Activated CD8-positive, alpha-beta memory T cell treated with anti-CD3 and anti-CD28 coated beads for 36 hours (primary cell): Measurements from ENCODE around the gene SFRP5. TPM values are rescaled to one million over a fixed set of nuclear protein-coding genes. Genes with fewer than 3 reads are reported as not detected.

Source experiments
- CTCF ChIA-PET: fragments of 350-600 bp; sonication (Branson Sonifier 250); formaldehyde crosslinking; loops from one replicate; lab custom pipeline; 2021; ENCODE audit warnings: antibody characterized with exemption; lab: Charles Lee
- POLR2A ChIA-PET: fragments of 350-600 bp; sonication (Branson Sonifier 250); formaldehyde crosslinking; loops from one replicate; lab custom pipeline; 2021; ENCODE audit warnings: antibody characterized with exemption; lab: Charles Lee
- total RNA-seq, 2 experiments: library from RNA; stranded (reverse); gene quantifications; one replicate each; pipeline ENCODE4 v1.2.3, GENCODE V29; 2021

SFRP5 gene
- total RNA-seq, 2 experiments from 2014 or later, result 0.11 TPM; not detected in 1

DNA sequence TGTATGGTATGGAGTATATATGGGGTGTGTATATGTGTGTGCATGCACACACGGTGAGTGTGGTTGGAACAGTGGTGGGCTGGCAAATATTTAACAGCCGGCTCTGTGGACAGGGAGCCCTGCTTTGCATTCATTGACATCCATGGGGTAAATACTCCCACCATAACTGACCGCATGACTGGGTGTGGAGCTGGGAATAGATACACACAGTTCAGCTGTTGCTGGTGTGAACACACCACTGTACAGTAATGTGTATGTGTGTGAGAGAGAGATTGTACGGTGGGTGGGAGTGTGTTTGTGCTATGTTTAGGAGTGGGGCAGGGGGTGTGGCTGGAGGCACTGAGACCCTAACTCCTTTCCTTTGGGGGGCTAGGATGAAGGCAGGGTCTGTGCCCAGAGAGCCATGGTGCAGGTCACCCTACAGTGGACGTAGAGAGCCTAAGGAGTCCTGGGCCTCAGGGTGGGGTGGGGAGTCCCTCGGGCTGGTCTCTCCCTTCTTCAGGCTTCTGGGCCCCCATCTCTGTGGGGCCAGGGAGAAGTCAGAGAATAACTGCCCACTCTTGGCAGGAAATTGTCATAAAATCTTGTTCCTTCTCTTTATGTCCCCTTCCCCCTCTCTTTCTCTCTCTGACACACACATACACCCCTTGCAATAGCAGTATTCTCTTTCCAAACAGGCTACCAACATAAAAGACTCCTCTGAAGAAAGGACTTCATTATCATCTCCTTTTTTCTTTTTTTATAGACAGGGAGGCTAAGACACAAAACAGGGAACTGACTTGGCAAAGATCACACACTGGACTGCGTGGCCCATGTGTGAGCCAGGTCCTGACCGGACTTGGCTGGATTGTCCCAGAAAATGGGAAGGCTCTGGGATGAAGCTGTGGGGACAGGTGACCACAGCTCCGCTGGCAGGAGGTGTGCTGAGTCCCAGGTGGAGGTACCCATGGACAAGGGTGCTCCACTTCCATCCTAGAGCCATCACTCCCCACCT lies 3.2 kb downstream of the SFRP5 start:
- POLR2A ChIA-PET, result no interaction called here
- CTCF ChIA-PET, result no interaction called here

DNA sequence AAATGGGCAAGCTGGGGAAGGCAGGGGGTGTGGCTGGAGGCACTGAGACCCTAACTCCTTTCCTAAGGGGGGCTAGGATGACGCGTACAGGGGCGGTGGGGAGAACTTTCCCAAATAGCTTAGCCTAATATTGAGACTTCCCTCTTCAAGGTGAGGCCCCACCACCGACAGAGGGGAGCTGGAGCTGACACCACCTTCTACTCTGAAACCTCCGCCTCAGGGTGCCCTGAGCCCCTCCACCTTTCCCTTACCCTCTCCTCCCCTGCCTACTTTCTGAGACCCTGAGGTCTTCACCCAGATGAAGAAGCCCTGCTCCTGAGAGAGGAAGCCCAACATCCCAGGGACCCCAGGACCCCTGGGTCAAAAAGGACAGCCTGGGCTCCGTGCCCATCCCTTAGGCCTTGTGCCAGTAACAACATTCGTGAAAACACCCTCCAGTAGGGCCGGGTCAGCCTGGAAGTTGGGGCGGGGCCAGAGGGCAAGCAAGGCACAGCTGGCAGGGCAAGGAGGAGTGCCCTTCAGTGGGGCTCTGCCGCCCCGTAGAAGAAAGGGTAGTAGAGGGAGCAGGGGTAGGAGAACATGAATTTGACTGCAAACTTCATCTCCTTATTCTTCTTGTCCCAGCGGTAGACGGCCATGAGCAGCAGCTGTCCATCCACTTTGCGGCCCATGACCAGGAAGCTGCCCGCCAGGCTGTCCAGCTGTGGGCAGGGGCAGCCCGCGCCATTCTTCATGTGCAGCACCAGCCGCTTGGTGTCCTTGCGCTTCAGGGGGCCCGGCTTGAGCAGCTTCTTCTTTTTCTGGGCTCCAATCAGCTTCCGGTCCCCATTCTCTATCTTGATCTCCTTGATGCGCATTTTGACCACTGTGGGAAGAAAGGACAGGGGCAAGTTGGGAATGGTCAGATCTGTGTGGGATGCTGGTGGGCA lies 4.5 kb downstream of the SFRP5 start:
- ChIA-PET POLR2A (no interaction called here), CTCF (no interaction called here)

DNA sequence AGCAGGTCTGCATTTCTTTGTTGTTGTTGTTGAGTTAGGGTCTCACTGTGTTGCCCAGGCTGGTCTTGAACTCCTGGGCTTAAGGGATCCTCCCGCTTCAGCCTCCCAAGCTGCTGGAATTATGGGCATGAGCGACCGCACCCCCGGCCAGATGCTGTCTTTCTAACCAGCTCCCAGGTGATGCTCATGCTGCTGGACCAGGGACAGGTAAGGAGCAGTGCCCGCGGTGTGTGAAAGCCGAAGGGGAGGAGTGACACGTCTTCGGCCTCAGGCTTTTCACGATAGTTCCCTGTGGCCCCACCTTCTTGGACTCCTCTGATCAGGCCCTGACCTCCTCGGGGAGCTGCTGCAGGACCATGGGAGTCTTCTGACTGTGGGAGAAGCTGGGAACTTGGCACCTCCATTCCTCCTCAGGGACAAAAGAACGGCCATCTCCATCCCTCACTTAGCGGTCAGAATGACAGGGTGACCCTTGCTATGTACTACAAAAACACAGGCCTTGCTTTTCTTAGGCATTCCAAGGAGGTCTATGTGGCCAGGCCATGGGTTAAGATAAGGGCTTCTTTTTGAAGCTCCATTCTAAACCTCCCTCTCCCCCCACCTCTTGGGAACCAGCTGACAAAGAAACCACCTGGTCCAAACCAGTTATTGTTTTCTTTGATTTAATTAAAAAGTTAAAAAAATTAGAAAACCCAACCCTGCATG lies 5.5 kb downstream of the SFRP5 start:
- ChIA-PET POLR2A (no interaction called here), CTCF (interaction anchor here (1.2 kb wide), 1 partner anchor 105 kb away, joined by 3 read pairs; no protein-coding TSS in a partner anchor)

DNA sequence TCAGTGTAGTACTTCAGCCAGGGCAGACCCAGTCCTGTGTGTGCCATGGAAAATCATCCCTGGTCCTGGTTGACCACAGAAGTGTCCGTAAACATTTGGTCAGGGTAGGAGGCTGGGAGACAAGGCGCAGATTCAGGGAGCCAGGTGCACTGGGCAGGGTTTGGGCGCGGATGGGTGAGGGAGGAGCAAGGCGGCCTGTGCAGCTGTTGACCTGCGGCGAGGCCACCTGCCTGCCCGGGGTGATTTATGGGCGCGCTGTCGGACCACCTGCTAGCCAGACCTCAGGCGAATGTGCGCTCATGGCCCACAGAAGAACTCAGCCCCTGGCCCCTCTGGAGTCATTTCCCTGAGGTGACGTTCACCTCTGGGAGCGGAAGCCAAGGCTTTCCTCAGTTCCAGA lies 6.6 kb downstream of the SFRP5 start:
- CTCF ChIA-PET, result no interaction called here

DNA sequence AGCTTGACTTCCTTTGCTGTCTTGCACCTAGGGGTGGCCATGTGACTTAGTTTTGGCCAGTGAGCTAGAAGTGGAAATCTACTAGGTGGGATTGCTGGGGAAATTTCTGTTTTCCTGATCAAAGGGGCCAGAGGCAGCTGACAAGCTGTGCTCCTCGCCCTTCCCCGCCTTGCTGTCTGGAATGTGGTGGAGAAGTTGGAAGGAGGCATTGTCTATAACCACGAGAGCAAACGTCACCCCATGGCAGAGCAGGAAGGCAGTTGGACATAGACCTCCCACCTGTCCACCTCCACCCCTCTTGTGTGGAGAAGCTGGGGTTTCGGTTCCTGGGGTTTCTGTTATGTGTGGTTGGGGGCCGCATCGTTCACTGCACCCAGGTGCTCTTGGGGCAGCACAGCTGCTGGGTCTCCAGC lies 7.3 kb downstream of the SFRP5 start:
- POLR2A ChIA-PET, result no interaction called here

More for the DNA sequence above, 6.6 kb downstream of the SFRP5 start:
- POLR2A ChIA-PET, result no interaction called here

DNA sequence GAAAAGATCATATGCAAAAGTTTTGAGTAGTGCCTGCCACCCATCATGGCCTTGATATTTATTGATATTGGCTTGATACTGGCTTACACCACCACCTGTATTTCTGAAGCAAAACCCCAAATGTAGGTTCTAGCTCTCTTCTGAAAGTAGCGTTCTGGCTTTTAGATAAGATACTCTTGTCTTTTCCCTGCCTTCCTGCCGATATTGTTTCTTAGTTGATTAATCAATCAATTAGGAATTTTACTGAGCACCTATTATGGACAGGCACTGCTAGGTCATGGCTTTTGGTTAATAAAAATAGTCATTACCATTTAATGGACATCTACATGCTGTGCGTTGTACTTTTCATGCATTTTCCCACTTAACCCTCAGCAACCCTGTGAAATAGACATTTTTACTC lies 7.9 kb downstream of the SFRP5 start:
- ChIA-PET POLR2A (no interaction called here), CTCF (interaction anchor here (0.7 kb wide), 2 partner anchors 58 to 308 kb away, joined by 4 read pairs; no protein-coding TSS in a partner anchor)

More for the DNA sequence above, 7.3 kb downstream of the SFRP5 start:
- CTCF ChIA-PET, result no interaction called here

DNA sequence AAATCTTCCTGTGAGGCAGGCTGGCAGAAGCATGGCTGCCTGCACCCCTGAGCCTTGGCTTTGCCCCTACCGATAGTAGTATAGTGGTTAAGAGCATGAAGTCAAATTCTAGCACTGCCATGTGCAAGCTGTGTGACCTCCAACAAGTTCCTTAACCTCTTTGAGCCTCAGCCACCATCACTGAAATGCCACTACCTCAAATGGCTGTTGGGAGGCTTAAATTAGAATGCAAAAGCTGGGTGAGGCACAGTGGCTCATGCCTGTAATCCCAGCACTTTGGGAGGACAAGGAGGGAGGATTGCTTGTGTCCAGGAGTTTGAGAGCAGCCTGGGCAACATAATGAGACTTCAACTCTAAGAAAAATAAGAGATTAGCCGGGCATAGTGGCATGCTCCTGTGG lies 8.4 kb downstream of the SFRP5 start:
- ChIA-PET CTCF (interaction anchor here (0.7 kb wide), 2 partner anchors 58 to 307 kb away, joined by 4 read pairs; no protein-coding TSS in a partner anchor), POLR2A (no interaction called here)

DNA sequence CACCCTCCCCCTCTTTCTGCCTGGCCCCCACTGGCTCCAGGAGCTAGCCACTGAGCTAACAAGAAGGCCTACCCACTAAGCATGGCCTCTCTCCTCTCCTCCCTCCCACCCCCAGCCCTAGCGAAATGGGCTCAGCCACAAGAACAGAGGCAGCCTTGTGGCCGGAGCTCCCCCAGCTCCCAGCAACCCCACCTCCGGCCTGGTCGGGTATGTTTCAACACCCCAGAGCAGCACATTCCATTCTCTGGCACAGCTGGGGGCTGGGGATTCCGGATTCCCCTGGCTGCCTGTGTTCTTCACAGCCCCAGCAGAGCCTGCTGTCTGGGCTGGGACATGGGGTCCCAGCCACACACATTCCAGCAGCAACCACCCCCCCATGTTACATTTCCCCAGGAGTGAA lies 9.0 kb downstream of the SFRP5 start:
- CTCF ChIA-PET, result no interaction called here
- POLR2A ChIA-PET, result interaction anchor here (0.6 to 0.7 kb wide), 2 partner anchors 99 to 1902 kb away, joined by 3 read pairs; no protein-coding TSS in a partner anchor

DNA sequence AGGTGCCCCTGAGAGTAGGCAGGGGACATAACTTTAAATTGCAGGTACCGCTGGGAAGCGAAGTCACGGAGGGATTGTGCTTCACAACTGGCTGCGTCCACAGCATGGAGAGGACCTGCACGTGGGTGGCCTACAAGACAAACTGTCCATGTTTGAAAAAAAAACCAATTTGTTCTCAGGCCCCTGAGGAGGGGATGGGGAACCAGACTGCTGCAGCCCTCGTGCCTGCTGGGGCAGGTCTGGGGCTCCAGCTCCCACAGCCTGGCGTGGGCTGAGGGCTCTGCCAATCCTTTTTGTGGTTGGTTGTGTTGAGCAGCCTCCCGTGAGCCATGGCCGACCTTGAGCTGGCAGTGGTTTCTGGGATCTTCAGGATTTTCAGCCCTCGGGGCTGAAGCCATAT lies 9.7 kb downstream of the SFRP5 start:
- ChIA-PET POLR2A (interaction anchor here (0.7 kb wide), 1 partner anchor 1903 kb away, joined by 3 read pairs; no protein-coding TSS in a partner anchor), CTCF (no interaction called here)

DNA sequence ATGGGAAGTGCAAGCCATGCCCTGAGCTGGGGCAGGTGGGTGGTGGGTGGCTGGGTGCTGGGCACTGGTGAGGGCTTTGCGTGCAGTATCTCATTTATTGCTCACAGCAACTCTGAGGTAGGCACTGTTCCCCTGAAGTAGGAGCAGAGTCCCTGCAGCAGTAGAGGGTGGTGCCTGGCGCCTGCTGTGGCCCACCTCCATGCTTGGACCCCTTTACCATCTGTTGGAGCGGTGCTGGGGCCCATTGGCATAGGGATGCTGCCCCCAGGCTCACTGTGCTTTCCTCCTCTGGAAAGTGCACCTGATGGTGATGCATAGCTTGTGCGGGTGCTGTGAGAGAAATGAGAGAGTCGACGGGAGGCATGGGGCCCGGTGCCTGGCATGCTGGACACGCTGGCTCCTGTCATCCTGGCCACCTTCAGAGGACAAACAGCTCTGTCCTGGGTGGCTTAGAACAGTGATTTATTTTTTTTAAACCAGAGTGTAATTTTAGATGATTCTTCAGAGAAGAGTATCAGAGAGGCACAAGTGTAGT lies 10.4 kb downstream of the SFRP5 start:
- POLR2A ChIA-PET, result no interaction called here

DNA sequence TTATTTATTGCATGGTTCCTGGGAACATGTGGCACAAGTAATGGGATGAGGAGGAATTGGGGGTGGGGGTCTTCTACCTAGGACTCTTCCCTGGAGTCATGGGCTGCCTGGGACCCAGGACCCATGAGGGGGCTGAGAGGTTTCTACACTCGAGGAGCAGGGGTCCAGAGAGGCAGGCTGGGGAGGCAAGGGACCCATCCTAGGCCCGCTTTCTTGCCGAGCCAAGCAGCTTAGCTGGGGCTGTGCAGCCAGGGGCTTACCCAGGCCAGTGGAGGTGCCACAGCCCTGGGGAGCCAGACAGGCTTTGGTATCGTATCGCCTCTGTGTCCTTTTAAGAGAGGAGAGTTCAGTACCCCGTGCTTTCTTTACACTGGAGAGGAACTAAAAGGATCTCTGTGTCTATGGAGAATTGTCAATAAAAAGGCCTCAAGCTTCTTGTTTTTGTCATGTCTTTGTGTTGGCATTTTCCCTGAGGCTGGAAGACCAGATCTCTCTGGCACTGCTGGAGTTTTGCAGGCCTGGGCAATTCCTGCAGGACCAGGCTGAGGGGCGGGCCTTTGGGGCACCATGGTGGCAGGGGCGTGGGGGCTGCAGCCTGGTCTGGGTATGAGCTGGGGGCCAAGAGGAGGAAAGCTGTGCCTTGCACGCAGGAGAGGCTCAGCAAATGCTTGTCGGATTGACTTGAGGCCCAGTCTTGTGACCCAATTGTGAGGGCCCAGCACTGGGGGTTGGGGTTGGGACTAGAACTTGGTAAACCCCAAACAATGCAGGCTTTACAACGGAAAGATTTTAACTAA lies 11.1 kb downstream of the SFRP5 start:
- CTCF ChIA-PET, result interaction anchor here (0.7 to 1.6 kb wide), 2 partner anchors 109 to 110 kb away, joined by 3 to 4 read pairs; no protein-coding TSS in a partner anchor
- POLR2A ChIA-PET, result no interaction called here

More for the DNA sequence above, 10.4 kb downstream of the SFRP5 start:
- CTCF ChIA-PET, result no interaction called here

DNA sequence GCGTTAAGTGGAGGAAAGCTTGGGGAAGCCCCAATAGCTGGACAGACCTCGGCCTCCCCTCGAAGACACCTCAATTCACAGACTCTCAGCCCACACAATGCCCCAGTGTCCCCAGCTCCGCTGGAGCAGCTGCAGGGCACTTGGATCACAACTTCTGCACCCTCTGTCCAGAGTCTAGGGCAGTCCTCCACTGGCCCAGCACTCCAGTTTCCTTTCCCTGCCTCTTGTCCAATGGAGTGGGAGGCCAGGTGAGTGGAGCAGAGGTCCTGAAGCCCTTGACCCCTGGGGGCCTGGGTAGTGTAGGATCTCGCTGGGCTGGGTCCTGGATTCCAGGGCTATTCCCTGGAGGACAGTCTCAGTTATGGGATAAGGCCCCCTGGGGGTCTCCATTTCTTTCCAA lies 11.9 kb downstream of the SFRP5 start:
- ChIA-PET CTCF (interaction anchor here (0.7 to 1.6 kb wide), 2 partner anchors 109 to 111 kb away, joined by 3 to 4 read pairs; no protein-coding TSS in a partner anchor), POLR2A (no interaction called here)

DNA sequence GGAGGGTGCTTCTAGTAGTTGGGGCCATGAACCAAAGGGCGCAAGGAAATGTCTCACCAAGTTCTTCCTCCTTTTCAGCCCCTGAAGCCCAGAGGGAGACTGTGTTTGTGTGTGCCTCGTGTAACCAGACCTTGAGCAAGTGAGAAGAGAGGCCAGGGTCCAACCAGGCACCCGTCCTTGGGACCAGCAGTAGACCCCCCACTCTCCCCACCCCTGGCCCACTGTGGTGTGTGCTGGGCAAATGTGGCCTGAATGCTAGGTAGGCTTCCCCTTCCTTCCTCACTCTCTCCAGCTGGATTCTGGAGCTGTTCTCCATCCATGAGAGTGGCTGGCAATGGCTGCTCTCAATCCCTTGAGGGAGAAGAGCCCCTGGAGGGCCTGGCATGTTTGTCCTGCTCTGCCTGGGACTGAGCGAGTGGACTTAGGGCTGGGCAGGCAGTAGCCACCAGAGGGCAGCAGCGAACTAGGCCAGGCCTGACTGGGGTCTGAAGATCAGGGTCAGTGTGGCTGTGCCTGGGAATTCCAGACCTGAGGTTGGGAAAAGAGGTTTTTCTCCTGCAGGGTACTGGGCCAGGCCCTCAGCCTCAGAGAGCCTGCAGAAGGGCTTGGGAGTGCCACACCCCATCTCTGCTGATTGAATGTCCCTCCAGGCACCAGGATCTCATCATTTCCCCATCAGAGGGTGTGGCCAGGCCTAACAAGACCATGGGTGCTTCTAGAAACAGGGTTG lies 12.5 kb downstream of the SFRP5 start:
- CTCF ChIA-PET, result interaction anchor here (0.7 to 1.6 kb wide), 2 partner anchors 110 to 112 kb away, joined by 3 to 4 read pairs; no protein-coding TSS in a partner anchor
- POLR2A ChIA-PET, result no interaction called here

DNA sequence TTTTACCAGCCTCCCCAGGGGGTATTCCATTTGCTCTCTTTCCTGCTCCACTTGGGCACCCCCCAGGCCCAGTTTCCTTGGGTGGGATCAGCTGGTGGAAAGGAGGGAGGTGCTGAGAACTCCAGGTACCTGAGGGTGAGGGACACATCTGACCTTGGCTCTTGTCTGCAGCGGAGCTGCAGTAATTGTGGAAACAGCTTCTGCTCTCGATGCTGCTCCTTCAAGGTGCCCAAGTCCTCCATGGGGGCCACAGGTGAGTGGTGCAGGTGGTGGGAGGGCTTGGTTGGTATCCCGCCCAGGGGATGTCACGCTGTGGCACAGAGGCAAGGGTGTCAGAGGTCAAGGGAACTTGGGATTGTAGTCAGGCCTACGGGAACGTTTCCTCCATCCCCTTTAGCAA lies 14.3 kb downstream of the SFRP5 start:
- CTCF ChIA-PET, result no interaction called here
- POLR2A ChIA-PET, result no interaction called here

DNA sequence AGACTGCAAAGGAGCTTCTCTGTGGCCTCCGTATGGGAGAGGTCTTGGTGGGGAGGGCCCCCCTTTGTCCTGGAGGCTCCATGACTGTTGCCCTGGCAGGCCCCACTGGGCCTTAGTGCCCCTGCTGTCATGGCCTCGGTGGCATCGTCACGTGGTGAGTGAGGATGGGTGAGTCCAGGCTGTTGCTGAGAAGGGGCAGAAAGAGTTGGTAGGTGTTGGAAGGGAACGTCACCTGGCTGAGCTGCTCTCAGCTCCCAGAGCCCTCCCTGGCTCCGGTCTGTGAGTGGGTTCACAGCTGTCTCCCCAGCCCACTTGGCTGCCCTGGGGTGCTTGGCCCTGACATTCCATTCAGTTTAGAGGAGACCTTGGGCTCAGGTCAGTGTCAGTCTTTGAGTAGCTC lies 16.1 kb downstream of the SFRP5 start:
- ChIA-PET CTCF (interaction anchor here (0.6 to 1.1 kb wide), 3 partner anchors 35 to 113 kb away, joined by 3 read pairs; no protein-coding TSS in a partner anchor), POLR2A (no interaction called here)

DNA sequence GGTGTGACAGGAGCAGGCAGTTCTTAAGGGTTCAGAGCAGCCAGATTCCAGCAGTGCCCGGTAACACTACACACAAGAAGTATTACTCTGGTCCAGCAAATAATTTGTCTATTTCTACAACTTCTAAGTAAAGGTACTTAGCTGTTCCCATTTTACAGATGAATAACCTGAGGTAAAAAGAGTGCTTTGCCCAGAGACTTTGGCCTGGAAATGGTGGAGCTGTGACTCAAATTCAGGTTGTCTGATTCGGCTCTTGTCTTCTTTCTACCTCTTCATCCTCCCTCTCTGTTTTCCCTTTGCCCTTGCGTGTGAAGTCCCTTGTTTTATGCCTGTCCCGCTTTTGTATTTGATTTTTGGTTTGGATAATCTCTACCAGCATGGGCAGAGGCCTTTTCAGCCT lies 17.1 kb downstream of the SFRP5 start:
- ChIA-PET CTCF (interaction anchor here (0.6 to 1.1 kb wide), 3 partner anchors 15 to 114 kb away, joined by 3 to 4 read pairs (median 3); no protein-coding TSS in a partner anchor), POLR2A (no interaction called here)

DNA sequence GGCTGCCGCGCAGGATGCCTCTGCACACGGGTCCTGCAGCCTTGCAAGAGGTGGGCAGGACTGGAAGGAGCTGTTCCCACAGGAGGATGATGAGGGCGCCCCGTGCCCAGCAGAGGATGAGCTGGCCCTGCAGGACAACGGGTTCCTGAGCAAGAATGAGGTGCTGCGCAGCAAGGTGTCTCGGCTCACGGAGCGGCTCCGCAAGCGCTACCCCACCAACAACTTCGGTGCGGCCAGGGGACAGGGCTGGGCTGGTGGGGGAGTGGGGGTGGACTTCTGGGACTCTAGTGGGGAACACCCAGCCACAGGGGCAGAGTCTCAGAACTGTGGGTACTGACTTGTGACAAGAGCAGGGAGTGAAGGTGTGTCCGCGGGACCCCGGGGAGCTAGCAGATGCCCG lies 18.8 kb downstream of the SFRP5 start:
- ChIA-PET CTCF (no interaction called here), POLR2A (no interaction called here)
